ENCODE measurements around the gene ZNF33B.

DNA sequence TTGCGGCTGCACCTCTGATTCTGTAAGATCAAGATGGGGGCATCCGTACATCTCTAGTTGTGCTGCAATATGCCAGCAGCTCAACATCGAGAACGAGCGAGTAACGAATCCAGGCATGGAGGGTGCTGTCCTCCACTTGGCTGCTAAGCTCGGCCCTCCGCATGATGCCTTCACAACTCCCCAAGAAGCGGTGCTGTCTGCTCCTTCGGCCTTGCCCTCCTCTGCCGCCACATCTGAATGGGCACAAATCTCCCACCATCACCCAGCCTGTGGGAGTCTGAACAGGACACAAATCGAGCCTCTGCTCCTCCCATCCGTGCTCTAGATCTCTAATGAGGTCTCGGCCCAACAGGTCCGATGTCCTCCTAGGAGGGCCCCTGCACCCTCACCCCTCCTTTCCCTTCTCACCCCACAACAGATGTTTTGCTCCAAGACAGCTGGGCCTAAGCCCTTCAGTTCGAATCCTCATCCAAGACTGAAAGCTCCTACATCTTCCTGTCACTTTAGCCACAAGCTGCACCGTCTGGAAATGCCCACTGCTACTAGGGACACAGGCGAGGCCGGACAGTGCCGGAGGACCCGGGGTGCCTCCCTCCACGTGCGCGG, 86.7 kb downstream of the ZNF33B start:
- TF ChIP-seq, protein P1, sequence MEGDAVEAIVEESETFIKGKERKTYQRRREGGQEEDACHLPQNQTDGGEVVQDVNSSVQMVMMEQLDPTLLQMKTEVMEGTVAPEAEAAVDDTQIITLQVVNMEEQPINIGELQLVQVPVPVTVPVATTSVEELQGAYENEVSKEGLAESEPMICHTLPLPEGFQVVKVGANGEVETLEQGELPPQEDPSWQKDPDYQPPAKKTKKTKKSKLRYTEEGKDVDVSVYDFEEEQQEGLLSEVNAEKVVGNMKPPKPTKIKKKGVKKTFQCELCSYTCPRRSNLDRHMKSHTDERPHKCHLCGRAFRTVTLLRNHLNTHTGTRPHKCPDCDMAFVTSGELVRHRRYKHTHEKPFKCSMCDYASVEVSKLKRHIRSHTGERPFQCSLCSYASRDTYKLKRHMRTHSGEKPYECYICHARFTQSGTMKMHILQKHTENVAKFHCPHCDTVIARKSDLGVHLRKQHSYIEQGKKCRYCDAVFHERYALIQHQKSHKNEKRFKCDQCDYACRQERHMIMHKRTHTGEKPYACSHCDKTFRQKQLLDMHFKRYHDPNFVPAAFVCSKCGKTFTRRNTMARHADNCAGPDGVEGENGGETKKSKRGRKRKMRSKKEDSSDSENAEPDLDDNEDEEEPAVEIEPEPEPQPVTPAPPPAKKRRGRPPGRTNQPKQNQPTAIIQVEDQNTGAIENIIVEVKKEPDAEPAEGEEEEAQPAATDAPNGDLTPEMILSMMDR (IDR thresholded peaks at IDR 0.05): no peak
- TF ChIP-seq POLR2A (IDR thresholded peaks at IDR 0.05): no peak
